DMS153 treated with DMSO at 0.1 percent for 48 hours (cell line): ENCODE data around the gene CLPTM1L.
"Not testable (repeated sequence)": the region's sequence is repeated elsewhere in the genome, so short reads cannot be mapped to it uniquely, and the experiment has no call there.

Source experiments
- DNase-seq: peaks from one replicate; lab custom pipeline; 2025; ENCODE audit not compliant: unreplicated experiment; lab: John Stamatoyannopoulos, UW

Gene CLPTM1L

GRCh38 chr5:1342268-1342667 is 2.6 kb downstream of the CLPTM1L start:
- DNase-seq: no peak

DNA sequence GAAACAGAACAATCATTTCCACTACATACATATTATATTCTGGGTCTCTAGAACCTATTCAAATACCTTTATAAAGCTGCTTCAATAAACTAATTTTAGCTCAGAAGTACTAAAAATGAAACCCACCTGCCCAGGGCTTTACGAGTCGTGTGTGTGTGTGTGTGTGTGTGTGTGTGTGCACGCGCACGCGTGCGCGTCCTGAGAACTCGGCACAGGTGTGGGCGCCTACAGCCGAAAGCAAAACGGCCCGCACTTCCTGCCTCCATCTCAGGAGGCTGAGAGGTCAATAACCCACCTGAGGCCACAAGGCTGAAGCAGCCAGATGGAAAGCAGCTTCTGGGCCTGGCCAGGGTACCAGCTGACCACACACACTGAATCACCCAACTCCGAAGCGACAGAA is 3.0 kb downstream of the CLPTM1L start:
- no peak for DNase-seq

GRCh38 chr5:1339818-1340210 is 5.1 kb downstream of the CLPTM1L start:
- not testable (repeated sequence) for DNase-seq

- not testable (repeated sequence) for DNase-seq
These were observed 5.6 kb downstream of the CLPTM1L start for GRCh38 chr5:1339139-1339817.

DNA sequence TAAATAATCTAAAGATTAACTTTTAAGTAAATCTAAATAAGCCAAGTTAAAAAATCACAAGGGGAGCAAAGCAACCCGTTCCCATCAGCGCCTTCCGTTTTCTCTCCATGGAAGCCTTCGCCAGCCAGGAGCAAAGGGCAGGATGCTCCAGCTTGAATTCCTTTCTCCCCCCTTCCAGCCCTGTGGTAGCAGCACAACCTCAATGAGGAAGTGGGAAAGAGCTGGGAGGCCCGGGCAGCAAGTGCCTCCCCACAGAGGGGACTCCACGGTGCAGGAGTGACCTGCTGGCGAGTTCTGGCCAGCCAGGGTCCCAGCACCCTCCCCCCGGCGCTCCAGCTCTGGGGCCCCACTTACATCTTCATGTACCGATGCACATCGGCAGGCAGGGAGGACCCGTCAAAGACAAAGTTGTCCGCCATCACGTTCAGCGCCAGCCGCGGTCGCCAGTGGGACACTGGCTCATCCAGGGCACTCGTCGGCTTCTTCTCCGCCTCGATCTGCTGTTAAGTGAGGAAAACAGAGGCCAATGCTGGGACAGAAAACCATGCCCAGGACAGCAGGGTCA is 6.3 kb downstream of the CLPTM1L start:
- no peak for DNase-seq

DNA sequence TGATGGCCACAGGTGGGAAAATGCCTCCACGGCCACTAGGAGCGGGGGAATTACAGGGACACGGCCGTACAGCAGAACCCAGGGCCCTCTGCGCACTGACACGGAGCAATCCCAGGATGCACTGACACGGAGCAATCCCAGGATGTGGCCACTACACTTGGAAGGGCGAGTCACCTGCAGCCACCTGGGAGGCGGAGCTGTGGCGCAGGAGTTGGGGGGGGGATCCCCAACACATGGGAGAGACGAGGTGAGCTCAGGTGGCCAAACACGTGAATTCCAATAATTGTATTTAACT is 6.8 kb downstream of the CLPTM1L start:
- no peak for DNase-seq

DNA sequence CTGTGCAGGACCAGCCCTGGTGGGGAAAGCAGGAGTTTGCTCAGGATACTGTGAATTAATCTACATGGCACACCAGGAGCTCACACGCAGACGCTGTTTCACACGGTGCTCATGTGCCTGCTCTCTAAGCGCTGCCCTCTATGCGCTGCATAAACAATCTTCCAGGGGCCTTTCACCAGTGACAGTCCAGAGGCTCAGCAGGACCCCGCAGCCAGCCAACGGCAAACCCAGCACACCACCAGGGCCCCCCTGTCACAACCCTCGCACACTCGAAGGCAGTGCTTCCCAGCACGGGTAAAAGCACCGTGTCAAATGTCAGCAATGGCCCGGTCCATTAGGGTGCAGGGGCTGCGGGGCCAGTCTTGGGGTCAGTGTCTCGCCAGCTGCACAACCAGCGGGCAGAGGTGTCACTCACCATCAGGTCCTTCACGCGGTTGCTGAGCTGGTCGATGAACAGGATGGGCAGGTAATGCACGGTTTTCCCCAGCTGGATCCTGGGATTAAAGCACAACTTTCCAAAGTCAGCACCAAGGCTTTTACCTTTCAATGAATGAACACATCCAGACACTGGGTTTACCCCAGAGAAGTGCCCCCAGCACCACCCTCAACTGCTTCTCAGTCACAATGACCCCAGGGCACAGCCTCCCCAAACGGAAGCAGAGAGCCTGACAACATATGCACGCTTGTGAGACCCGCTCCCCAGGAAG is 7.3 kb downstream of the CLPTM1L start:
- no peak for DNase-seq

DNA sequence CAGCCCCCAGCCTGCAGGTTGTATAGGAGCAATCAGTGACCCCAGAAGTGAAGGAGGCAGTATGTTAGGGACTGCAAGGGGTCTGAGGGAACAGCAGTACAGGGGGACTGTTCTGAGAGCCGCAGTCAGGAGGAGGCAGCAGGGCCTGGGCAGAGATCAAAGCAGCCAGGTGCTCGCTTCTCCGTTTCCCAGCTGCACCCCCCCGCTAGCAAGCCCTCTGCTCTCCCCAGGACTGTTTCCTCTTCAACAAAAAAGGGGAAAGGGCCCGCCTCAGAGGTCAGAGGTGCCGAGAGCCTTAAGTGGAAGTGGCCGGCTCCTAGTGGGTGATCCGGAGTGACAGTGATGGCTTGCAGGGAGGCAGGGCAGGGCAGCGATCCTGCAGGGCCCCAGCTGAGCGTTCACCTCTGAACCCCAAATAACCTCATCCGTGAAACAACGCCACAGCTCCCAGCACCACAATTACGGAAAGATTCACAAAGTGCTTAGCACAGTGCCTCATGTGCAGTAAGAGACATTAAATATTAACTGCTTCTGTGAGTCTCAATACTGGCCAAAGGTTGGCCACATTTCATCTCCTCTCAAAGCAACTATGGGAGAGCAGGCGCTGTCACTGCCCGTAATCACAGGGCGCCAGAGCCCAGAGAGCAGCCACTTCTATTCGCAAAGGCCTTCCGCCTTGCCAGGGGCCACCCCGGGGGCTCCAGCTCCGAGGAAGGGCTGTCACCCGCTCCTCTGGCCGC is 8.0 kb downstream of the CLPTM1L start:
- DNase-seq: no peak

- no peak for DNase-seq
These were observed 8.8 kb downstream of the CLPTM1L start for GRCh38 chr5:1336106-1336561.

GRCh38 chr5:1335540-1336095 is 9.3 kb downstream of the CLPTM1L start:
- no peak for DNase-seq

DNA sequence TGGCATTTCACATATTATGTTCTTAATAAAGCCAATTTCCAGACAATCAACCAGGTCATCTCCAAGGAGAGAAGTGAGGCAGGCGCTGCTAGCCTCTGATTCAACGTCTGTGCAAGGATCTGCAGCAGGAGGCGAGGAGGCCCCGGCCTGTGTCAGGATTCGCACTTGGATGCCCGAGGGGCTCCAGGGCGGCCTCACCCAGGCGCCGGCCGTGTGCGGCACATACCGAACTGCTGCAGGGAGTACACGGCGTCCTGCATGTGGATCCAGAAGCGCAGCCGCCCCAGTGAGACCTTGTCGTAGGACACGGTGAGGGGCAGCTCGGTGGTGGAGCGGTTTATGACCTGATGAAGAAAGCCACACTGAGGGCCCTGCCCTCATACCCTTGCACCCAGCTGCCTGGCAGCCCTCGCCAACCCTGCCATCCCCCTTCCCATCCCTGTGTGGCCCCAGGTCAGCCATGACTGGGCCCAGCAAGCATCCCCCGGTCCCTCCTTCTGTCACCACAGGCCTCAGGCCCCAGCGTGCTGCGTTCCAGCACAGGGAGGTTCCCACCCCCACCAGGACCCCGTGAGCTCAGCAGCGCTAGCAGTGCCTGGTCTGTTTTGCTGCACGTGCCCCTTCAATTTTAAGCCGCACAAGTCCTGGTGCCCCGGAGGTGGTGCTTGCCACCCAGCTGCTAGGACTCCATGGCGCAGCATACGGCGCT is 9.9 kb downstream of the CLPTM1L start:
- no peak for DNase-seq

DNA sequence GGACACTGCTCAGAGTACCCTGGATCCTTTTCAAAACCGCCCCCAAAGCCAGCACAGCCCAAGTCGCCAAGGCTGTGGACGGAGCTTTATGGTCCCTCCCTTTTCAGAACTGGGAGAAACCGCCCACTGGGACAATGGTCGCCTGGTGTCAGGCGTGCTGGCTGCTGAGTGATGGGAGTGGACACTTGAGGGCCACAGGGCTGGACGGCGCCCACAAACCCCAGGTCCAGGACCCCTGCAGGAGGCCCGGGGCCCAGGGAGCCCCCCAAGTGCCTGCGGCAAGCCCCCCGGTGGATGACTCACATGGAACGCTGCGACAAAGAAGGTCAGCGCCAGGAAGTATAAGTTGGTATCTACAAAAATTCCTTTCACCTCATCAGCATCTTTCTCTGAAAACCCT is 10.9 kb downstream of the CLPTM1L start:
- DNase-seq: no peak

- DNase-seq: not testable (repeated sequence)
These were observed 11.6 kb downstream of the CLPTM1L start for GRCh38 chr5:1333286-1333685.

DNA sequence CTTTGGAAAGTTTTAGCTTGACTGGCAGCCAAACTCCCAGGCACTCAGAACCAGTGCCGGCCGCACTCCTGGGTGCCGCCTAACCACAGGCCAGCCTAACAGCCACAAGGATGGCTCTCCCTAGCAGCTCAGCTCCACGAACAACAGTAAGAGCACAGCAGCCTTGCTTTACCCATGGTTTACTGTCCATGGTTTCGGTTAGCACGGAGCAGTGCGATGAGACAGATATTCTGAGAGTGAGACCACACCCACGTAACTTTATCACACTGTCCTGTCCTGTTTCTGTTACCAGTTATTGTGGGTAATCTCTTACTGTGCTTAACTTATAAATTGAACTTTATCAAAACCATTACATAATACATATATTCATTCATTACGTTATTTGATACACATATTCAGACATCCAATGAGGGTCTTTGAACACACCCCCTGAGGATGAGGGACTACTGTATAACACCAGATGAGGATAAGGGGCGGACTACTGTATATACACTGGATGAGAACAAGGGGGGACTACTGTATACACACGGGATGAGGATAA is 12.4 kb downstream of the CLPTM1L start:
- no peak for DNase-seq

DNA sequence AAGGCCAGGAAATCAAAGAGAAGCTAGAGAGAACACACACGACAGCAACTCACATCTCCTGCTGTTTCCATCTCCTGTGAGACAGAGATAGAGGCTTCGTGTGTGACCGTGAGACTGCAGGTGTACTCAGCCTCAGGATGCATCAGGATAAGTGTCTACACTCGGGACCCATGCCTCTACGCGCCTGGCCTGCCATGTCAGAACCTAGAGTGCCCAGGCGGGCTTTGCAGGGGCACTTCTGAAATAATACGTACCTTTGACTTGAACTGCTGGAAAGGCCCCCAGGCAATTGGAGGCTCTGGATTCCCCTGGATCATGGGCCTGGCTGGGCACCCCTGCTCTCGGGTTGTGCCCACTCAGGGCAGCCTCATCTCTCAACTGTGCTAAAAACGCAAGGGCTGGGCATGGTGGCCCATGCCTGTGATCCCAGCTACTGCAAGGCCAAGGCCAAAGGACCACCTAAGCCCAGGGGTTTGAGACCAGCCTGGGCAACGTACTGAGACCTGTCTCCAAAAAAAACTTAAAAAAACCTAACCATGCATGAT is 13.0 kb downstream of the CLPTM1L start:
- no peak for DNase-seq

- no peak for DNase-seq
These were observed 13.8 kb downstream of the CLPTM1L start for GRCh38 chr5:1330847-1331831.

GRCh38 chr5:1330146-1330846 is 14.6 kb downstream of the CLPTM1L start:
- no peak for DNase-seq

- DNase-seq: no peak
These were observed 15.8 kb downstream of the CLPTM1L start for GRCh38 chr5:1329111-1329579.
